CD4-positive, alpha-beta memory T cell (primary cell): ENCODE results near the gene SEMA4G. TPM values are rescaled to one million over a fixed set of nuclear protein-coding genes. Genes with fewer than 3 reads are reported as not detected.
A peak's percentile ranks its signal among the peaks of the same experiment; 100 is the strongest.

Experiments
- CTCF ChIA-PET: fragments of 350-600 bp; sonication (Branson Sonifier 250); formaldehyde crosslinking; loops from one replicate; lab custom pipeline; 2021; ENCODE audit warnings: inconsistent platforms; ENCODE audit not compliant: partially characterized antibody; lab: Charles Lee
- POLR2A ChIA-PET: fragments of 350-600 bp; sonication (Branson Sonifier 250); formaldehyde crosslinking; loops from one replicate; lab custom pipeline; 2021; ENCODE audit not compliant: partially characterized antibody; lab: Charles Lee
- DNase-seq, 5 donors: peaks; one replicate each; pipeline versions ENCODE4 v3.0.0 to v3.0.0-alpha.2; 2020 to 2022; ENCODE audit warnings: mixed read lengths in 1 of 5
- H3K27ac ChIP-seq: one replicate; pipeline ENCODE4 v1.7.0; 2013; ENCODE audit warnings: low read depth, low read length
- H3K27me3 ChIP-seq: 2 replicates; pipeline ENCODE4 v1.7.0; 2013; ENCODE audit warnings: mild to moderate bottlenecking, low read length, moderate library complexity; ENCODE audit not compliant: insufficient read depth
- H3K36me3 ChIP-seq: 2 replicates; pipeline ENCODE4 v1.7.0; 2013; ENCODE audit warnings: mild to moderate bottlenecking, low read length, moderate library complexity; ENCODE audit not compliant: insufficient read depth
- H3K4me1 ChIP-seq: 2 replicates; pipeline ENCODE4 v1.7.0; 2013; ENCODE audit warnings: mild to moderate bottlenecking, low read length, moderate library complexity; ENCODE audit not compliant: insufficient read depth
- H3K4me3 ChIP-seq, 2 donors: one replicate each; pipeline ENCODE4 v1.7.0; 2013; ENCODE audit warnings: low read length in 2 of 2, mild to moderate bottlenecking in 1 of 2
- H3K9me3 ChIP-seq, 2 donors: one replicate each; pipeline ENCODE4 v1.7.0; 2013; ENCODE audit warnings: low read length in 2 of 2, control low read depth in 1 of 2; ENCODE audit not compliant: control insufficient read depth in 1 of 2
- H3K27ac Mint-ChIP-seq, 7 donors: one replicate each; pipeline ENCODE4 v1.8.0; 2020 to 2021; ENCODE audit warnings: mixed read lengths in 7 of 7, mild to moderate bottlenecking in 6 of 7, inconsistent platforms in 3 of 7, moderate library complexity in 3 of 7
- H3K27me3 Mint-ChIP-seq, 2 donors: one replicate each; pipeline ENCODE4 v1.8.0; 2020 to 2021; ENCODE audit warnings: mixed read lengths in 2 of 2
- H3K36me3 Mint-ChIP-seq, 2 donors: one replicate each; pipeline ENCODE4 v1.8.0; 2020 to 2021; ENCODE audit warnings: mixed read lengths in 2 of 2, inconsistent platforms in 1 of 2, mild to moderate bottlenecking in 1 of 2
- H3K4me1 Mint-ChIP-seq, 4 donors: one replicate each; pipeline ENCODE4 v1.8.0; 2020 to 2021; ENCODE audit warnings: mixed read lengths in 4 of 4, mild to moderate bottlenecking in 1 of 4
- H3K4me3 Mint-ChIP-seq, 8 donors: one replicate each; pipeline ENCODE4 v1.8.0; 2020 to 2021; ENCODE audit warnings: mixed read lengths in 8 of 8, mild to moderate bottlenecking in 7 of 8, moderate library complexity in 6 of 8, inconsistent platforms in 3 of 8
- H3K9me3 Mint-ChIP-seq, 8 donors: one replicate each; pipeline ENCODE4 v1.8.0; 2020 to 2021; ENCODE audit warnings: mixed read lengths in 8 of 8, mild to moderate bottlenecking in 5 of 8, inconsistent platforms in 3 of 8, moderate library complexity in 1 of 8
- intact Hi-C: fragments of 100-400 bp; cut with micrococcal nuclease; formaldehyde crosslinking; loops from one replicate; pipeline ENCODE4 v1.15.1; 2023
- microRNA-seq: library from miRNA; unstranded; fragments of <30 nt; microRNA quantifications from one replicate; pipeline ENCODE4 v1.2.0, GENCODE V29; 2021; ENCODE audit warnings: borderline replicate concordance, borderline number of aligned reads, borderline microRNAs expressed, mixed read lengths
- polyA plus RNA-seq, 2 donors: library from polyadenylated mRNA; unstranded; fragments of 300-500 nt; fragmentation: Illumina TruSeq; gene quantifications; one replicate each; pipeline ENCODE4 v1.2.3, GENCODE V29; 2021
- total RNA-seq, 2 experiments: library from RNA; stranded (reverse); gene quantifications; one replicate each; pipeline ENCODE4 v1.2.3, GENCODE V29; 2021

Gene SEMA4G
- total and polyA plus RNA-seq, 4 experiments from 2014 or later: 0.26 to 1.4 (median 1.1) TPM; not detected in 1

DNA sequence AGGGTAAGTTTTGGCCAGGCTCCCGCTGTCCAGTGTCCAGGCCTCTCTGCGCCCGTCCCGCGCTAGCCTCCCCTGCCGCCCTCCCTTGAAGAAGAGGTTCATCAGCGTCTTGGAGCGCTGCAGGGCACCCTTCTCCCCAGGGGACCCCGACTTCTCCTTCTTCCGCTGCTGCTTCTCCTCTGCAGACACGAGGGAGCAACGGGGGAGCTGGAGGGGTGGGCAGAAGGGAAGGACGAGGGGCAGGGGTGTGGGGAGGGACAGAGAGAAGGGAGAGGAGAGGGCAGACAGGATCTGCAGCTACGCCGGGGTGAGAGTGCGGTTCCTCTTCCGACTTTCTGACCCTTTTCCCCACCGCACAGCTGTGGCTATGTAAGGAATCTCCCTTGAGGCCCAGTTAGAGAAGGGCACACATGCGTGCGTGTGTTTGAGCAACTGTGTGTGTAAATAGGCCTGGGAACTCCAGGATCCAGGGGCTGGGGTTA is 48.9 kb downstream of the SEMA4G start:
- ChIA-PET POLR2A (interaction anchor here (1.6 to 3.3 kb wide), 2 partner anchors 13 to 21 kb away, joined by 4 to 13 read pairs; partner anchors contain the start of genes PDZD7 and SFXN3), CTCF (interaction anchor here (1.2 to 7.2 kb wide), 14 partner anchors 13 to 60 kb away, joined by 3 to 171 read pairs (median 9); partner anchors contain the start of genes LZTS2, PDZD7, SEMA4G and SFXN3)
- no peak for DNase-seq
- H3K9me3 ChIP-seq: no peaks in the 10 kb centered on the region
- no peaks in the 10 kb centered on the region for H3K9me3 Mint-ChIP-seq
- H3K4me1 Mint-ChIP-seq: peaks cover 7 to 12% (median 8%) of the 10 kb centered on the region in 4 donors
- no peak overlapping the region for H3K4me3 ChIP-seq
- H3K27ac ChIP-seq: no peak overlapping the region
- intact Hi-C loops: no loop called here
- no peaks in the 10 kb centered on the region for H3K36me3 Mint-ChIP-seq
- H3K4me3 Mint-ChIP-seq: no peak overlapping the region
- H3K27me3 ChIP-seq: peaks cover 11% of the 10 kb centered on the region
- peaks cover 11% of the 10 kb centered on the region for H3K4me1 ChIP-seq
- H3K27ac Mint-ChIP-seq: no peak overlapping the region
- peaks cover 25 to 34% of the 10 kb centered on the region in 2 donors for H3K27me3 Mint-ChIP-seq
- H3K36me3 ChIP-seq: no peaks in the 10 kb centered on the region

DNA sequence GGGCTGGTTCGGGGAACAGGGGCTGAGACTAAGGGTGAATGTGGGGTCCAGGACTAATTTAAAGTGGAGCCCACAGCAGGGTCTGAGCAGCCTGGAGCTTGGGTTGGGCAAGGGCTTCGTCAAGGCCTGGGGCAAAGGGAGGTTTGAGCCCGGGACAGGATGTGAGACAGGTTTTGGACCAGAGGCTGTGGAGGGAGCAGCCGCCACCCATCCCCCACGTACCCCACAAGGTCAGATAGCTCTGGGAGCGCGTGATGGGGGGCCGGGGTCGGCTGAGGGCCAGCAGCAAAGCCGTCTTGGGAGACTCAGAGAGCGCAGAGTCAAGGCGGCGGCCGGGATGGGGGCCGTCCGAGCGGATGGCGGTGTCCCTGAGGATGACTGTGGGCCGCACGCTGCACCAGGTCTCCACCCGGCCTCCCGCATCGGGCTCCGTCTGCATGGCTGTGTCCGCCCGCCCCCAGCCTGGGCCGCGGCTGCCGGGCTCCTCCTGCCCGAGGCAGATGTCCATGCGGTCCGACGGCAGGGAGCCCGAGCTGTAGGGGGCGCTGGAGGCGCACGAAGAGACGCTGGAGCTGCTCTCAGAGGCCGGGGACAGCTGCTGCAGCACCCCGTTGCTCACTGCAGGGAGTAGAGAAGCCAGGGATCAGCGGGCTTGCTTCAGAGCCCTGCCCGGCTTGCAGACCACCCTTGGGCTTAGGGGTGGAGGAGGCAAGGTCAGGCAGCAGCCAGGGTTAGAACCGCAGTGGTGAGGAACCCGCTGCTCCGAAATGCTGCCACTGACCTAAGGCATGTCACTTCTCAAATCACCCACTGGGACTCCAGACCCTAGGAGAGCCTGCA is 49.5 kb downstream of the SEMA4G start:
- peaks cover 11% of the 10 kb centered on the region for H3K27me3 ChIP-seq
- H3K9me3 ChIP-seq: no peaks in the 10 kb centered on the region
- no peak overlapping the region for H3K27ac Mint-ChIP-seq
- peaks cover 25 to 32% of the 10 kb centered on the region in 2 donors for H3K27me3 Mint-ChIP-seq
- ChIA-PET POLR2A (interaction anchor here (0.5 to 3.3 kb wide), 4 partner anchors 13 to 39 kb away, joined by 3 to 13 read pairs (median 4); partner anchors contain the start of genes PDZD7 and SFXN3), CTCF (interaction anchor here (1.0 to 7.2 kb wide), 21 partner anchors 9 to 71 kb away, joined by 3 to 171 read pairs (median 6); partner anchors contain the start of genes KAZALD1, LZTS2, PDZD7 and SEMA4G)
- H3K4me1 Mint-ChIP-seq: peaks cover 5 to 10% (median 6%) of the 10 kb centered on the region in 4 donors
- H3K4me3 Mint-ChIP-seq: no peak overlapping the region
- no peaks in the 10 kb centered on the region for H3K36me3 Mint-ChIP-seq
- no peak overlapping the region for H3K4me3 ChIP-seq
- H3K9me3 Mint-ChIP-seq: no peaks in the 10 kb centered on the region
- peak; percentile 53 to 68 (median 59) for DNase-seq
- no peaks in the 10 kb centered on the region for H3K36me3 ChIP-seq
- H3K4me1 ChIP-seq: peaks cover 7% of the 10 kb centered on the region
- H3K27ac ChIP-seq: no peak overlapping the region
- intact Hi-C loops: loop anchor here (1.0 kb wide), 1 partner anchor 49 kb away; no protein-coding TSS in a partner anchor

Small RNA genes lying within 50 kb of the gene (microRNA-seq; reads per million reads assigned to microRNA genes)
- not detected for gene MIR608

Other genes with a start within 250 kb of the SEMA4G start
- not detected for gene PAX2, start 223.9 kb upstream of the SEMA4G start, total RNA-seq
- gene PAX2, start 223.9 kb upstream of the SEMA4G start, polyA plus RNA-seq: not detected
- 10 to 100 TPM; 46.3 to 49.3 TPM for gene SLF2, start 56.5 kb upstream of the SEMA4G start, total RNA-seq
- gene SLF2, start 56.5 kb upstream of the SEMA4G start, polyA plus RNA-seq: 10 to 100 TPM in 1 of 2 donors, 1 to 10 TPM in 1; 5.9 to 18.3 TPM
- 10 to 100 TPM; 65.8 to 71.6 TPM for gene MRPL43, start 18.0 kb downstream of the SEMA4G start, total RNA-seq
- 100 to 1,000 TPM; 110 to 114 TPM for gene MRPL43, start 18.0 kb downstream of the SEMA4G start, polyA plus RNA-seq
- gene TWNK, start 18.0 kb downstream of the SEMA4G start, total RNA-seq: 10 to 100 TPM; 11.5 to 14.3 TPM
- gene TWNK, start 18.0 kb downstream of the SEMA4G start, polyA plus RNA-seq: 10 to 100 TPM in 1 of 2 donors, 1 to 10 TPM in 1; 5.0 to 10.3 TPM
- 10 to 100 TPM; 33.4 to 33.9 TPM for gene LZTS2, start 30.3 kb downstream of the SEMA4G start, total RNA-seq
- 10 to 100 TPM in 1 of 2 donors, 1 to 10 TPM in 1; 8.4 to 19.9 TPM for gene LZTS2, start 30.3 kb downstream of the SEMA4G start, polyA plus RNA-seq
- 1 to 10 TPM; 1.1 to 1.8 TPM for gene PDZD7, start 61.6 kb downstream of the SEMA4G start, total RNA-seq
- gene PDZD7, start 61.6 kb downstream of the SEMA4G start, polyA plus RNA-seq: under 1 TPM; 0.20 to 0.29 TPM
- 100 to 1,000 TPM; 118 to 123 TPM for gene SFXN3, start 61.7 kb downstream of the SEMA4G start, total RNA-seq
- 10 to 100 TPM; 10.8 to 21.0 TPM for gene SFXN3, start 61.7 kb downstream of the SEMA4G start, polyA plus RNA-seq
- gene KAZALD1, start 92.5 kb downstream of the SEMA4G start, total RNA-seq: not detected
- gene KAZALD1, start 92.5 kb downstream of the SEMA4G start, polyA plus RNA-seq: not detected
- not detected for gene TLX1, start 161.8 kb downstream of the SEMA4G start, total RNA-seq
- not detected for gene TLX1, start 161.8 kb downstream of the SEMA4G start, polyA plus RNA-seq